Upper lobe of left lung (tissue), 4 donors: ENCODE results near the gene TAS2R30.

Experiments used
- EP300 ChIP-seq, 4 donors: sonication (generic); formaldehyde crosslinking; IDR thresholded peaks; one replicate each; pipeline ENCODE4 v1.5.1; 2017; ENCODE audit warnings: antibody characterized with exemption in 4 of 4, control low read depth in 2 of 4
- POLR2A ChIP-seq, 4 donors: fragments of 450-650 bp; IDR thresholded peaks; one replicate each; pipeline ENCODE4 v1.5.1; 2016 to 2017; ENCODE audit warnings: antibody characterized with exemption in 4 of 4, mild to moderate bottlenecking in 2 of 4

GRCh38 chr12:11147420-11147819 is 13.0 kb upstream of the TAS2R30 start:
- no peak for TF ChIP-seq POLR2A (IDR thresholded peaks at IDR 0.05)
- no peak for TF ChIP-seq EP300 (IDR thresholded peaks at IDR 0.05)
